ENCODE data around the gene PPM1J. TPM values are rescaled to one million over a fixed set of nuclear protein-coding genes. Genes with fewer than 3 reads are reported as not detected.

PPM1J gene
- total and polyA plus RNA-seq, 9 of the 15 experiments (the other 6 are each of a cell fraction or from before 2014, with no cell fraction given) = 0.25 to 10.5 (median 4.2) TPM

DNA sequence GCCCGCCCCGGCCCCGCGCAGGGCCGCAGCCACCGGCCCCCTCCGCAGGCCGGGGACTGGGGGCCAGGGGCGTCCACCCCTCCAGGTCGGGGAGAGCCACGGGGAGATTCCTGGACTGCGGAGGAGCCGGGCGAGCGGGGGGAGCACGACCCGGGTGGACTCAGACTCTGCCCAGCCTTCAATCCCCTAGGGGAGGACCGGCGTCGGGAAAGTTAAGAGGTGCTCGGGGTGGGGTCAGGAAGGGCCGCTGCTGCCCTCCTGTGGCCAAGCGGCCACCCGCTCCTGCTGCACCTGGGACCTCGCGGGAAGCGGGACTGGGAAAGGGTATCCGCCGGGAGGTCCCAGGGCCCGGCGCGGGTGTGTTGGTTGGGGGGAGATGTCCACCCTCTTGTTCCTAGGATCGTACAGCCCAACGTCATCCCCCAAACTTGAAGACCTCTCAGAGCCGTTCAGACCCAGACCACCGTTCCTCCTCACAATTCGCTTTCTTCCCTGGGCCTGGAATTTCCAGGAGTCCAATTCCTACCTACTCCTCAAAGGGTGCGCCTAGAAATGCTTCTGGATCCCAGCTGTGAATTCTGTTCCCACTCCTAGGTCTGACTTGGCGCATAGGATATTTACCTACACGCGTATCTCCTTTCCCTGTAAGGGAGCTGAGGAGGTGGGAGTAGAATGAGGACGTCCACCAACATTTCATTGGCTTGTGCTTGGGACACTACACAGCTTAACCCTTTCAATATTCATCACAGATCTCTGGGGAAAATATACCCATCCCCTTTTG, 7.7 kb downstream of the PPM1J start (continued):
- TF ChIP-seq, protein P1, sequence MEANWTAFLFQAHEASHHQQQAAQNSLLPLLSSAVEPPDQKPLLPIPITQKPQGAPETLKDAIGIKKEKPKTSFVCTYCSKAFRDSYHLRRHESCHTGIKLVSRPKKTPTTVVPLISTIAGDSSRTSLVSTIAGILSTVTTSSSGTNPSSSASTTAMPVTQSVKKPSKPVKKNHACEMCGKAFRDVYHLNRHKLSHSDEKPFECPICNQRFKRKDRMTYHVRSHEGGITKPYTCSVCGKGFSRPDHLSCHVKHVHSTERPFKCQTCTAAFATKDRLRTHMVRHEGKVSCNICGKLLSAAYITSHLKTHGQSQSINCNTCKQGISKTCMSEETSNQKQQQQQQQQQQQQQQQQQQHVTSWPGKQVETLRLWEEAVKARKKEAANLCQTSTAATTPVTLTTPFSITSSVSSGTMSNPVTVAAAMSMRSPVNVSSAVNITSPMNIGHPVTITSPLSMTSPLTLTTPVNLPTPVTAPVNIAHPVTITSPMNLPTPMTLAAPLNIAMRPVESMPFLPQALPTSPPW (CRISPR knock-in tag; IDR thresholded peaks at IDR 0.05) = peak; percentile 88
- TF ChIP-seq MTA3 (IDR thresholded peaks at IDR 0.05; ENCODE audit: borderline replicate concordance) (peak; percentile 49; the same call in 1 of the 2 replicates), POLR2AphosphoS5 (IDR thresholded peaks at IDR 0.05; ENCODE audit: control insufficient read depth, insufficient read depth, low read depth, low read length) (peak; percentile 33; the same call in 1 of the 2 replicates), ZSCAN29 (IDR thresholded peaks at IDR 0.05) (peak; percentile 32; the same call in 1 of the 2 replicates), SREBF1 (IDR thresholded peaks at IDR 0.05; ENCODE audit: borderline replicate concordance, low read depth, low read length) (0 out of 2 replicates have a peak, but pooled peaks have one; percentile 15), GATAD2B (IDR thresholded peaks at IDR 0.05; ENCODE audit: borderline replicate concordance) (peak; percentile 92), LARP7 (IDR thresholded peaks at IDR 0.05) (no peak), ZC3H11A (IDR thresholded peaks at IDR 0.05; ENCODE audit: low read depth, low read length) (peak; percentile 67; the same call in 1 of the 2 replicates), MYNN (IDR thresholded peaks at IDR 0.05) (no peak; the same call in 1 of the 2 replicates), MYNN (CRISPR knock-in tag; IDR thresholded peaks at IDR 0.05) (no peak), PHF8 (IDR thresholded peaks at IDR 0.05; ENCODE audit: borderline replicate concordance, low read length) (peak; percentile 52; the same call in 1 of the 2 replicates), ELF2 (CRISPR knock-in tag; IDR thresholded peaks at IDR 0.05) (peak; percentile 67; the same call in 1 of the 2 replicates), MTF1 (CRISPR knock-in tag; IDR thresholded peaks at IDR 0.05; ENCODE audit: borderline replicate concordance) (no peak), ZNF780A (CRISPR knock-in tag; IDR thresholded peaks at IDR 0.05) (no peak), CAMTA2 (CRISPR knock-in tag; conservative IDR thresholded peaks at IDR 0.05) (0 out of 2 replicates have a peak, but pooled peaks have one; percentile 45)
- TF ChIP-seq, protein P2, sequence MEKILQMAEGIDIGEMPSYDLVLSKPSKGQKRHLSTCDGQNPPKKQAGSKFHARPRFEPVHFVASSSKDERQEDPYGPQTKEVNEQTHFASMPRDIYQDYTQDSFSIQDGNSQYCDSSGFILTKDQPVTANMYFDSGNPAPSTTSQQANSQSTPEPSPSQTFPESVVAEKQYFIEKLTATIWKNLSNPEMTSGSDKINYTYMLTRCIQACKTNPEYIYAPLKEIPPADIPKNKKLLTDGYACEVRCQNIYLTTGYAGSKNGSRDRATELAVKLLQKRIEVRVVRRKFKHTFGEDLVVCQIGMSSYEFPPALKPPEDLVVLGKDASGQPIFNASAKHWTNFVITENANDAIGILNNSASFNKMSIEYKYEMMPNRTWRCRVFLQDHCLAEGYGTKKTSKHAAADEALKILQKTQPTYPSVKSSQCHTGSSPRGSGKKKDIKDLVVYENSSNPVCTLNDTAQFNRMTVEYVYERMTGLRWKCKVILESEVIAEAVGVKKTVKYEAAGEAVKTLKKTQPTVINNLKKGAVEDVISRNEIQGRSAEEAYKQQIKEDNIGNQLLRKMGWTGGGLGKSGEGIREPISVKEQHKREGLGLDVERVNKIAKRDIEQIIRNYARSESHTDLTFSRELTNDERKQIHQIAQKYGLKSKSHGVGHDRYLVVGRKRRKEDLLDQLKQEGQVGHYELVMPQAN (IDR thresholded peaks at IDR 0.05; ENCODE audit: borderline replicate concordance) = 0 out of 2 replicates have a peak, but pooled peaks have one; percentile 27
